Gastroesophageal sphincter (tissue), 4 donors: ENCODE data around the gene TRIM67. TPM values are rescaled to one million over a fixed set of nuclear protein-coding genes. Genes with fewer than 3 reads are reported as not detected.

Experiments
- ATAC-seq: fragments of 150-250 bp; one replicate; pipeline ENCODE4 v1.9.1; 2016; ENCODE audit warnings: mild to moderate bottlenecking, moderate library complexity
- H3K27ac ChIP-seq, 4 donors: fragments of 200-600 bp; sonication (generic) in 3 of 4; 1 replicate in 3 of 4; 2 replicates in 1 of 4; pipeline ENCODE4 v1.5.1; 2016 to 2019
- H3K27me3 ChIP-seq: fragments of 200-600 bp; sonication (generic); one replicate; pipeline ENCODE4 v1.5.1; 2019
- H3K36me3 ChIP-seq, 2 donors: fragments of 200-600 bp; sonication (generic); one replicate each; pipeline ENCODE4 v1.5.1; 2019; ENCODE audit warnings: control low read depth in 1 of 2
- H3K4me1 ChIP-seq, 3 donors: fragments of 200-600 bp; sonication (generic); 1 replicate in 2 of 3; 2 replicates in 1 of 3; pipeline ENCODE4 v1.5.1; 2016 to 2019; ENCODE audit warnings: control low read depth in 2 of 3
- H3K4me3 ChIP-seq, 2 donors: fragments of 200-600 bp; sonication (generic); one replicate each; pipeline ENCODE4 v1.5.1; 2019; ENCODE audit warnings: mild to moderate bottlenecking in 1 of 2, moderate library complexity in 1 of 2
- H3K9me3 ChIP-seq, 3 donors: fragments of 200-600 bp; sonication (generic); one replicate each; pipeline ENCODE4 v1.5.1; 2017 to 2019; ENCODE audit warnings: control low read depth in 2 of 3
- EP300 ChIP-seq: sonication (generic); formaldehyde crosslinking; IDR thresholded peaks from one replicate; pipeline ENCODE4 v1.6.1; 2017; ENCODE audit warnings: antibody characterized with exemption, mild to moderate bottlenecking
- POLR2A ChIP-seq, 2 donors: fragments of 450-650 bp; IDR thresholded peaks; one replicate each; pipeline ENCODE4 v1.6.1; 2017; ENCODE audit warnings: antibody characterized with exemption in 2 of 2, mild to moderate bottlenecking in 2 of 2, moderate library complexity in 1 of 2
- POLR2AphosphoS5 ChIP-seq: sonication (generic); formaldehyde crosslinking; IDR thresholded peaks from one replicate; pipeline ENCODE4 v1.6.1; 2017; ENCODE audit warnings: antibody characterized with exemption
- WGBS, 2 donors: methylation state at CpG; one replicate each; pipeline ENCODE4 v1.1.5; 2018; ENCODE audit warnings: low coverage in 1 of 2; 5-methylcytosine and 5-hydroxymethylcytosine counted together
- total RNA-seq, 4 donors: library from RNA; depleted of rRNA; stranded (reverse); fragments of >200 nt; gene quantifications; one replicate each; pipeline ENCODE4 v1.1.0, GENCODE V29; 2016
- TF ChIP-seq, protein P1 (sequence below), 4 experiments: fragments of 200-600 bp in 2 of 4; fragments of 450-650 bp in 2 of 4; sonication (generic) in 1 of 4; IDR thresholded peaks; one replicate each; pipeline ENCODE4 v1.5.1; 2017 to 2019; ENCODE audit warnings: antibody characterized with exemption in 4 of 4, mild to moderate bottlenecking in 2 of 4, moderate library complexity in 2 of 4

The TRIM67 gene
- total RNA-seq, 4 donors from 2014 or later: 0.04 to 0.13 TPM; not detected in 2

DNA sequence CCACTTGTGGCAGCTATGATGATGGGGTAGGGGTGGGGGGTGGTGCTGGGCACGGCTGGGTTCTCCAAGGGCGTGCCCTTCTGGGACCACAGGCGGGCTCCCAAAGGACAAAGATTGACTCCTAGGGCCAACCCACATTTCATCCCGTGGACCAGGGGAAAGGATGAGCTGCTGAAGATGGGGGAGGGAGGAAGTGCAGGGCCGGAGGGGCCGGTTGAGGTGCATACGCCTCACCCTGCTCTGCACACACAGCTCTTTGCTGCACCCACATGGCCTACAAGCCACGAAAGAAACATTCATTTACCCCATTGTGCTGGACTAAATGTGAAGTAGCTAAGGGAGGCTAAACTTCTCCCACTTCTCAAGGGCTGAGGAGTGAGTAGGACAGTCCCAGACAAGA lies 45.0 kb downstream of the TRIM67 start:
- no peak overlapping the region for H3K27ac ChIP-seq
- H3K9me3 ChIP-seq: no peaks in the 10 kb centered on the region
- H3K36me3 ChIP-seq: no peaks in the 10 kb centered on the region
- no peak for ATAC-seq
- no peak for TF ChIP-seq POLR2AphosphoS5
- TF ChIP-seq POLR2A (IDR thresholded peaks at IDR 0.05): no peak
- H3K4me1 ChIP-seq: peaks cover 0 to 7% (median 0%) of the 10 kb centered on the region in 3 donors
- H3K27me3 ChIP-seq: peaks cover 16% of the 10 kb centered on the region
- no peak overlapping the region for H3K4me3 ChIP-seq
- 19% methylated on average over 5 of the region's 8 CpGs; no CpG with 5 or more reads in 1 of the 2 donors for WGBS, 2 donors

DNA sequence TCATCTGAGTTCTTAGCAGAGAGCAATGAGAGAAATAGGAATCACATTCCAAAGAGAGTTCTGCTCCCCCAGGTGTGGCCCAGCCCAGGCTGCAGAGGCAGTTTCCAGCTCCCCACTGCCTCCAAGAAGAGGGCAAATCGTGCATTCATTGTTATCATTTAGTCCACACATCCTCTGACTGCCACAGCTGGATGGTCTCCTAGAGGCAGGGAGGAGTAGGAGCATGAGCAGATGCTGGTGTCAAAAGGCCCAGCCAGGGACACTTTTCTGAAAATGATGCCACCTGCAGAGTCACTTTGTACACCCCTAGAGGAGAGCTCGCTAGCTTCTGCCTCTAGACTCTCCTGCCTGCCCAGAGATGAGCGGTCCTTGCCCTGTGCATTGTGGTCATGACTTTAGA lies 45.6 kb downstream of the TRIM67 start:
- 100% methylated on average over 2 of the region's 3 CpGs; no CpG with 5 or more reads in 1 of the 2 donors for WGBS, 2 donors
- H3K36me3 ChIP-seq: no peaks in the 10 kb centered on the region
- H3K4me1 ChIP-seq: peaks cover 0 to 7% (median 0%) of the 10 kb centered on the region in 3 donors
- H3K9me3 ChIP-seq: no peaks in the 10 kb centered on the region
- no peak for TF ChIP-seq POLR2AphosphoS5
- TF ChIP-seq POLR2A (IDR thresholded peaks at IDR 0.05): no peak
- TF ChIP-seq EP300: no peak
- TF ChIP-seq, protein P1, sequence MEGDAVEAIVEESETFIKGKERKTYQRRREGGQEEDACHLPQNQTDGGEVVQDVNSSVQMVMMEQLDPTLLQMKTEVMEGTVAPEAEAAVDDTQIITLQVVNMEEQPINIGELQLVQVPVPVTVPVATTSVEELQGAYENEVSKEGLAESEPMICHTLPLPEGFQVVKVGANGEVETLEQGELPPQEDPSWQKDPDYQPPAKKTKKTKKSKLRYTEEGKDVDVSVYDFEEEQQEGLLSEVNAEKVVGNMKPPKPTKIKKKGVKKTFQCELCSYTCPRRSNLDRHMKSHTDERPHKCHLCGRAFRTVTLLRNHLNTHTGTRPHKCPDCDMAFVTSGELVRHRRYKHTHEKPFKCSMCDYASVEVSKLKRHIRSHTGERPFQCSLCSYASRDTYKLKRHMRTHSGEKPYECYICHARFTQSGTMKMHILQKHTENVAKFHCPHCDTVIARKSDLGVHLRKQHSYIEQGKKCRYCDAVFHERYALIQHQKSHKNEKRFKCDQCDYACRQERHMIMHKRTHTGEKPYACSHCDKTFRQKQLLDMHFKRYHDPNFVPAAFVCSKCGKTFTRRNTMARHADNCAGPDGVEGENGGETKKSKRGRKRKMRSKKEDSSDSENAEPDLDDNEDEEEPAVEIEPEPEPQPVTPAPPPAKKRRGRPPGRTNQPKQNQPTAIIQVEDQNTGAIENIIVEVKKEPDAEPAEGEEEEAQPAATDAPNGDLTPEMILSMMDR (IDR thresholded peaks at IDR 0.05): no peak
- no peak overlapping the region for H3K27ac ChIP-seq
- peaks cover 10% of the 10 kb centered on the region for H3K27me3 ChIP-seq
- no peak overlapping the region for H3K4me3 ChIP-seq
- ATAC-seq: no peak

DNA sequence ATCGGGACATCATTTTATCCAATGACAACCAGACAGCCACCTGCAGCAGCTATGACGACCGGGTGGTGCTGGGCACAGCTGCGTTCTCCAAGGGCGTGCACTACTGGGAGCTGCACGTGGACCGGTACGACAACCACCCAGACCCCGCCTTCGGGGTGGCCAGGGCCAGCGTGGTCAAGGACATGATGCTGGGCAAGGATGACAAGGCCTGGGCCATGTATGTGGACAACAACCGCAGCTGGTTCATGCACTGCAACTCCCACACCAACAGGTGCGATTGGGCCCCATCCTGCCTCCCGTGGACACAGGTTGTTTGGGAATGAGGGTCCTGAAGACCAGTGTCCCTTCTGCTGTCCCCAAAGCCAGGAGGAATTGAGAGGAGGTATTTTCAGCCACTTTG lies 47.1 kb downstream of the TRIM67 start:
- no CpG with 5 or more reads among the region's 14 CpGs for WGBS, 2 donors

DNA sequence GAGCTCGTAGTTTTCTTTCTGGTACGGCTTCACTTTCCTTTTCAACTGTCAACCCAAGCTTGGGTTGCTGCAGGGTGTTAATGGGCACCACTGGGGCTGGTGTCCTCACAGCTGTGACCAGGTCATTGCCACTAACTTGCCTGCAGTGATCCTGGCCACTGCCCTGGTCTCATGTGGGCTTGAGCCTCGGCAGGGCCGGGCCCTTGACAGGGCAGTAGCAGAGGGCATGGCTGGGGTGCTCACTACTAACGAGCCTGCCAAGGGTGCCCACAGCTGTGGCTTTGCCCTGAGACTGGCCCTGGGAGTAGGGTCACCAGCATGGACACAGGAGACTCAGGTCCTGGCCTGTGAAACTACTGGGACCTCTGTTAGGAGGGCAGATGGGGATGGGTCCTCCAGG lies 47.7 kb downstream of the TRIM67 start:
- Histone ChIP-seq H3K36me3 (no peaks in the 10 kb centered on the region), H3K4me3 (no peak overlapping the region), H3K27ac (no peak overlapping the region), H3K4me1 (peaks cover 0 to 7% (median 0%) of the 10 kb centered on the region in 3 donors), H3K9me3 (no peaks in the 10 kb centered on the region), H3K27me3 (peaks cover 20% of the 10 kb centered on the region)
- 100% methylated on average over 2 of the region's 5 CpGs; no CpG with 5 or more reads in 1 of the 2 donors for WGBS, 2 donors
- no peak for ATAC-seq
- TF ChIP-seq, protein P1 (IDR thresholded peaks at IDR 0.05): no peak
- TF ChIP-seq POLR2AphosphoS5: no peak
- TF ChIP-seq POLR2A (IDR thresholded peaks at IDR 0.05): no peak
- no peak for TF ChIP-seq EP300

More for the DNA sequence above, 47.1 kb downstream of the TRIM67 start:
- ATAC-seq: no peak
- TF ChIP-seq, protein P1 (IDR thresholded peaks at IDR 0.05): no peak
- TF ChIP-seq POLR2AphosphoS5: no peak
- no peak for TF ChIP-seq POLR2A (IDR thresholded peaks at IDR 0.05)
- no peak for TF ChIP-seq EP300
- H3K4me1 ChIP-seq: peaks cover 0 to 7% (median 0%) of the 10 kb centered on the region in 3 donors
- peaks cover 15% of the 10 kb centered on the region for H3K27me3 ChIP-seq
- H3K27ac ChIP-seq: no peak overlapping the region
- H3K36me3 ChIP-seq: no peaks in the 10 kb centered on the region
- no peak overlapping the region for H3K4me3 ChIP-seq
- no peaks in the 10 kb centered on the region for H3K9me3 ChIP-seq

- H3K4me3 ChIP-seq: no peak overlapping the region
- no peak for ATAC-seq
- no CpG with 5 or more reads among the region's 6 CpGs for WGBS, 2 donors
Observed at GRCh38 chr1:231210126-231210525, 48.3 kb downstream of the TRIM67 start.

More at GRCh38 chr1:231210126-231210525, 48.3 kb downstream of the TRIM67 start:
- Histone ChIP-seq H3K27ac (no peak overlapping the region), H3K9me3 (no peaks in the 10 kb centered on the region), H3K4me1 (peaks cover 0 to 7% (median 0%) of the 10 kb centered on the region in 3 donors), H3K27me3 (peaks cover 24% of the 10 kb centered on the region), H3K36me3 (no peaks in the 10 kb centered on the region)
- TF ChIP-seq POLR2AphosphoS5 (no peak), POLR2A (IDR thresholded peaks at IDR 0.05) (no peak), EP300 (no peak)
- TF ChIP-seq, protein P1 (IDR thresholded peaks at IDR 0.05): no peak
